Pericardium fibroblast (primary cell): ENCODE measurements around the gene GDAP2. TPM values are rescaled to one million over a fixed set of nuclear protein-coding genes. Genes with fewer than 3 reads are reported as not detected.

ENCODE experiments used
- total RNA-seq: library from RNA; depleted of rRNA; stranded (reverse); fragments of >200 nt; gene quantifications from 2 replicates; pipeline ENCODE4 v1.2.3, GENCODE V29; 2015

Gene GDAP2
- total RNA-seq, result 10.6 and 12.7 TPM in 2 replicates

GRCh38 chr1:117929343-117930172 is at the start of gene GDAP2, which contains the start of gene WDR3:
TSS of gene GDAP2 (minus strand) at chr1:117929621. CDS start at chr1:117920357, 9,264 bp downstream.
TSS of gene WDR3 (plus strand) at chr1:117929739. CDS start at chr1:117933320, 3,581 bp downstream.

Other genes with a start within 250 kb of the GDAP2 start
- gene WDR3, start 118 bp upstream of the GDAP2 start, total RNA-seq, result 6.0 and 8.9 TPM in 2 replicates